Upper lobe of left lung (tissue), 4 donors: ENCODE data around the gene ZBED4.

ENCODE experiments used
- CTCF ChIP-seq, 6 experiments: fragments of 450-650 bp in 4 of 6; fragments of 200-600 bp in 2 of 6; sonication (generic) in 2 of 6; IDR thresholded peaks; one replicate each; pipeline ENCODE4 v1.5.1; 2016 to 2019; ENCODE audit warnings: antibody characterized with exemption in 6 of 6
- POLR2A ChIP-seq, 4 donors: fragments of 450-650 bp; IDR thresholded peaks; one replicate each; pipeline ENCODE4 v1.5.1; 2016 to 2017; ENCODE audit warnings: antibody characterized with exemption in 4 of 4, mild to moderate bottlenecking in 2 of 4
- POLR2AphosphoS5 ChIP-seq, 2 donors: sonication (generic); formaldehyde crosslinking; IDR thresholded peaks; one replicate each; pipeline ENCODE4 v1.5.1; 2017; ENCODE audit warnings: antibody characterized with exemption in 2 of 2

GRCh38 chr22:49896201-49896600 lies 42.6 kb downstream of the ZBED4 start:
- TF ChIP-seq CTCF (IDR thresholded peaks at IDR 0.05) (no peak), POLR2A (IDR thresholded peaks at IDR 0.05) (no peak), POLR2AphosphoS5 (IDR thresholded peaks at IDR 0.05) (no peak)
